Suprapubic skin (tissue), 3 donors: Measurements from ENCODE around the gene PFN3.

ENCODE experiments used
- EP300 ChIP-seq: sonication (generic); formaldehyde crosslinking; IDR thresholded peaks from one replicate; pipeline ENCODE4 v1.6.1; 2017; ENCODE audit warnings: antibody characterized with exemption
- TF ChIP-seq, protein P1 (sequence below), 2 donors: fragments of 200-600 bp in 1 of 2; fragments of 450-650 bp in 1 of 2; sonication (generic) in 1 of 2; IDR thresholded peaks; one replicate each; pipeline ENCODE4 v1.5.1; 2016 to 2019; ENCODE audit warnings: antibody characterized with exemption in 2 of 2, mild to moderate bottlenecking in 1 of 2, moderate library complexity in 1 of 2

DNA sequence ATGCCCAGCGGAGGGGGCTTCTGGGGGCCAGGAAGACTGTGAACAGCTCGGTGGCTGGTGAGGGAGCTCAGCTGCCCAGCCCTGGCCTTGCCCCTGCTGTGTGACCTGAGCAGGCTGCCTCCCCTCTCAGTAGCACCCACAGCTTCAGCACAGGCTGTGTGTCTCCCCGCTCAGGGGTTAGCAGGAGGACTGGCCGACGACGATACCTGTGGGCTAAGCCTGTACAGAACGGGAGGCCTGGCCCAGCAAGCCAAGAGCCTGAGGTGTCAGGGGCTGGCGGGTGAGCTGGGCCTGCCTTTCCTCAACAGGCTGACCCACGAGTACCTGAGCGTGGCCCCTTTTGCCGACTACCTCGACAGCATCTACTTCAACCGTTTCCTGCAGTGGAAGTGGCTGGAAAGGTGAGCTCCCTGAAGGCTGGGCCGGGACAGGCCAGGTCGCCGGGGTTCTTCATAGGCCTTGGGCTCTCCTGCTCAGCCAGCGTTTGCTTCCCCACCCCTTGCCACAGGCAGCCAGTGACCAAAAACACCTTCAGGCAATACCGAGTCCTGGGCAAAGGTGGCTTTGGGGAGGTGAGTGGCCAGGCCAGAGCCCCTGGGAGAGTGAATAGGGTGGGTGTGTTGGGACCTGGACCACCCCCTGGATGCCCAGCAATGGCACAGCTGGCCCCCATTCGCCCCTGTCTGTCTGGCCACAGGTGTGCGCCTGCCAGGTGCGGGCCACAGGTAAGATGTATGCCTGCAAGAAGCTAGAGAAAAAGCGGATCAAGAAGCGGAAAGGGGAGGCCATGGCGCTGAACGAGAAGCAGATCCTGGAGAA is 32.6 kb upstream of the PFN3 start:
- TF ChIP-seq, protein P1, sequence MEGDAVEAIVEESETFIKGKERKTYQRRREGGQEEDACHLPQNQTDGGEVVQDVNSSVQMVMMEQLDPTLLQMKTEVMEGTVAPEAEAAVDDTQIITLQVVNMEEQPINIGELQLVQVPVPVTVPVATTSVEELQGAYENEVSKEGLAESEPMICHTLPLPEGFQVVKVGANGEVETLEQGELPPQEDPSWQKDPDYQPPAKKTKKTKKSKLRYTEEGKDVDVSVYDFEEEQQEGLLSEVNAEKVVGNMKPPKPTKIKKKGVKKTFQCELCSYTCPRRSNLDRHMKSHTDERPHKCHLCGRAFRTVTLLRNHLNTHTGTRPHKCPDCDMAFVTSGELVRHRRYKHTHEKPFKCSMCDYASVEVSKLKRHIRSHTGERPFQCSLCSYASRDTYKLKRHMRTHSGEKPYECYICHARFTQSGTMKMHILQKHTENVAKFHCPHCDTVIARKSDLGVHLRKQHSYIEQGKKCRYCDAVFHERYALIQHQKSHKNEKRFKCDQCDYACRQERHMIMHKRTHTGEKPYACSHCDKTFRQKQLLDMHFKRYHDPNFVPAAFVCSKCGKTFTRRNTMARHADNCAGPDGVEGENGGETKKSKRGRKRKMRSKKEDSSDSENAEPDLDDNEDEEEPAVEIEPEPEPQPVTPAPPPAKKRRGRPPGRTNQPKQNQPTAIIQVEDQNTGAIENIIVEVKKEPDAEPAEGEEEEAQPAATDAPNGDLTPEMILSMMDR (IDR thresholded peaks at IDR 0.05), result no peak
- TF ChIP-seq EP300, result no peak
